Glutamatergic neuron (in vitro differentiated cells): ENCODE measurements around the gene ASPA. TPM values are rescaled to one million over a fixed set of nuclear protein-coding genes. Genes with fewer than 3 reads are reported as not detected.
"Not testable (repeated sequence)": the region's sequence is repeated elsewhere in the genome, so short reads cannot be mapped to it uniquely, and the experiment has no call there.

ENCODE experiments used
- DNase-seq: peaks from one replicate; pipeline ENCODE4 v3.0.0; 2022
- H3K27ac Mint-ChIP-seq: one replicate; pipeline ENCODE4 v1.8.0; 2020; ENCODE audit warnings: mild to moderate bottlenecking, mixed read lengths, inconsistent platforms; ENCODE audit not compliant: unreplicated experiment
- H3K27me3 Mint-ChIP-seq: one replicate; pipeline ENCODE4 v1.8.0; 2020; ENCODE audit warnings: mild to moderate bottlenecking, moderate library complexity, mixed read lengths, inconsistent platforms; ENCODE audit not compliant: unreplicated experiment
- H3K36me3 Mint-ChIP-seq: one replicate; pipeline ENCODE4 v1.8.0; 2020; ENCODE audit warnings: mild to moderate bottlenecking, mixed read lengths, inconsistent platforms; ENCODE audit not compliant: unreplicated experiment
- H3K4me1 Mint-ChIP-seq: one replicate; pipeline ENCODE4 v1.8.0; 2020; ENCODE audit warnings: mild to moderate bottlenecking, low read depth, mixed read lengths, inconsistent platforms; ENCODE audit not compliant: unreplicated experiment
- H3K4me3 Mint-ChIP-seq: one replicate; pipeline ENCODE4 v1.8.0; 2020; ENCODE audit warnings: mild to moderate bottlenecking, mixed read lengths, inconsistent platforms; ENCODE audit not compliant: unreplicated experiment
- H3K9me3 Mint-ChIP-seq: one replicate; pipeline ENCODE4 v1.8.0; 2020; ENCODE audit warnings: mild to moderate bottlenecking, moderate library complexity, mixed read lengths, inconsistent platforms; ENCODE audit not compliant: unreplicated experiment
- CTCF ChIP-seq: fragments of 200-600 bp; sonication (generic); IDR thresholded peaks from one replicate; pipeline ENCODE4 v1.5.0; 2021; ENCODE audit not compliant: partially characterized antibody, unreplicated experiment
- total RNA-seq: library from RNA; stranded (reverse); fragmentation: NEBNext Ultra II Directional; extraction: Animal tissue kit (Norgen Biotek cat#: 25700); gene quantifications from one replicate; pipeline ENCODE4 v1.2.1, GENCODE V29; 2021; ENCODE audit not compliant: unreplicated experiment

ASPA gene
- total RNA-seq, 1 donor from 2014 or later = not detected

- Mint-ChIP-seq H3K9me3 (peaks cover 1% of the 10 kb centered on the region), H3K36me3 (no peaks in the 10 kb centered on the region), H3K27ac (no peak overlapping the region), H3K27me3 (no peaks in the 10 kb centered on the region), H3K4me1 (no peaks in the 10 kb centered on the region), H3K4me3 (no peak overlapping the region)
- no peak for TF ChIP-seq CTCF
- no peak for DNase-seq
Observed at GRCh38 chr17:3447625-3448024, 28.2 kb upstream of the ASPA start.

- Mint-ChIP-seq H3K27me3 (no peaks in the 10 kb centered on the region), H3K4me3 (no peak overlapping the region), H3K27ac (no peak overlapping the region), H3K9me3 (peaks cover 1% of the 10 kb centered on the region), H3K36me3 (no peaks in the 10 kb centered on the region), H3K4me1 (no peaks in the 10 kb centered on the region)
- DNase-seq = no peak
- no peak for TF ChIP-seq CTCF
Observed at GRCh38 chr17:3448059-3448665, 27.6 kb upstream of the ASPA start.

GRCh38 chr17:3466355-3466754 is 9.4 kb upstream of the ASPA start:
- peak overlapping the region; percentile 70 for H3K27ac Mint-ChIP-seq
- H3K27me3 Mint-ChIP-seq, H3K9me3 Mint-ChIP-seq, H3K4me1 Mint-ChIP-seq, DNase-seq, H3K36me3 Mint-ChIP-seq, H3K4me3 Mint-ChIP-seq: not testable (repeated sequence)

GRCh38 chr17:3469529-3469928 is 6.3 kb upstream of the ASPA start:
- Mint-ChIP-seq H3K4me1 (no peaks in the 10 kb centered on the region), H3K27ac (no peak overlapping the region), H3K4me3 (no peak overlapping the region), H3K27me3 (no peaks in the 10 kb centered on the region), H3K36me3 (no peaks in the 10 kb centered on the region), H3K9me3 (no peaks in the 10 kb centered on the region)
- TF ChIP-seq CTCF = no peak
- no peak for DNase-seq

GRCh38 chr17:3471599-3471998 is 4.2 kb upstream of the ASPA start, which contains the start of gene SPATA22:
Gene SPATA22 (minus strand): TSS chr17:3471819. CDS start chr17:3469325, 2,494 bp downstream.
- no peak for DNase-seq
- peaks cover 6% of the 10 kb centered on the region for H3K4me1 Mint-ChIP-seq
- no peaks in the 10 kb centered on the region for H3K27me3 Mint-ChIP-seq
- no peaks in the 10 kb centered on the region for H3K36me3 Mint-ChIP-seq
- no peaks in the 10 kb centered on the region for H3K9me3 Mint-ChIP-seq
- no peak within 1 kb of the TSS for H3K4me3 Mint-ChIP-seq
- TF ChIP-seq CTCF = no peak
- H3K27ac Mint-ChIP-seq = no peak within 1 kb of the TSS
